Vagina (tissue), 2 donors: ENCODE data around the gene P2RY14.
A peak's percentile ranks its signal among the peaks of the same experiment; 100 is the strongest.

Experiments used
- POLR2A ChIP-seq, 2 donors: fragments of 450-650 bp; IDR thresholded peaks; one replicate each; pipeline ENCODE4 v1.6.1; 2017; ENCODE audit warnings: antibody characterized with exemption in 2 of 2, mild to moderate bottlenecking in 2 of 2, moderate library complexity in 2 of 2
- POLR2AphosphoS5 ChIP-seq, 2 donors: sonication (generic); formaldehyde crosslinking; IDR thresholded peaks; one replicate each; pipeline ENCODE4 v1.9.0; 2017; ENCODE audit warnings: antibody characterized with exemption in 2 of 2, mild to moderate bottlenecking in 2 of 2, low read depth in 1 of 2; ENCODE audit not compliant: insufficient read depth in 1 of 2
- TF ChIP-seq, protein P1 (sequence below), 3 experiments: fragments of 450-650 bp in 2 of 3; fragments of 200-600 bp in 1 of 3; sonication (generic) in 1 of 3; IDR thresholded peaks; one replicate each; pipeline ENCODE4 v1.5.1; 2017 to 2019; ENCODE audit warnings: antibody characterized with exemption in 3 of 3, mild to moderate bottlenecking in 2 of 3, moderate library complexity in 2 of 3

DNA sequence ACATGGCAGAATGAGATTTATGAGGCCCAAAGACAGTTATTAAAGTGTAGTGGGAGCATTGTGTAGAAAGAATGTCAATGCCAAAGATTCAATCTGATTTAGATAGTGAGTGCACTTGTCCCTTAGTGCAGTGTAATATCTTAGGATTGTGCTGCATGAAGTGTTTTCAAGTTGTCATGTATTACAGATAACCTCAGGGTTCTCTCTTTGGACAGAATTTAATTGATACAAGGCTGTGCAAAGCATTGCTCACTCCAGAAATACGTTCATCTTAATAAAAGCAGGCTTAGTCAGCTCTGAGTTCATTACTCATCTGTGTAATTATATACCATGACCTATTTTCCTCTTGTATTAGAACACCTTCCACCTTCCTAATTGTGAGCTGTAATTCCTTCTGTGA, 59.3 kb downstream of the P2RY14 start:
- TF ChIP-seq, protein P1, sequence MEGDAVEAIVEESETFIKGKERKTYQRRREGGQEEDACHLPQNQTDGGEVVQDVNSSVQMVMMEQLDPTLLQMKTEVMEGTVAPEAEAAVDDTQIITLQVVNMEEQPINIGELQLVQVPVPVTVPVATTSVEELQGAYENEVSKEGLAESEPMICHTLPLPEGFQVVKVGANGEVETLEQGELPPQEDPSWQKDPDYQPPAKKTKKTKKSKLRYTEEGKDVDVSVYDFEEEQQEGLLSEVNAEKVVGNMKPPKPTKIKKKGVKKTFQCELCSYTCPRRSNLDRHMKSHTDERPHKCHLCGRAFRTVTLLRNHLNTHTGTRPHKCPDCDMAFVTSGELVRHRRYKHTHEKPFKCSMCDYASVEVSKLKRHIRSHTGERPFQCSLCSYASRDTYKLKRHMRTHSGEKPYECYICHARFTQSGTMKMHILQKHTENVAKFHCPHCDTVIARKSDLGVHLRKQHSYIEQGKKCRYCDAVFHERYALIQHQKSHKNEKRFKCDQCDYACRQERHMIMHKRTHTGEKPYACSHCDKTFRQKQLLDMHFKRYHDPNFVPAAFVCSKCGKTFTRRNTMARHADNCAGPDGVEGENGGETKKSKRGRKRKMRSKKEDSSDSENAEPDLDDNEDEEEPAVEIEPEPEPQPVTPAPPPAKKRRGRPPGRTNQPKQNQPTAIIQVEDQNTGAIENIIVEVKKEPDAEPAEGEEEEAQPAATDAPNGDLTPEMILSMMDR (IDR thresholded peaks at IDR 0.05): no peak
- TF ChIP-seq POLR2A (IDR thresholded peaks at IDR 0.05): no peak
- peak in 1 of 2 donors; percentile 23 for TF ChIP-seq POLR2AphosphoS5 (IDR thresholded peaks at IDR 0.05; ENCODE audit: insufficient read depth in 1 of 2, low read depth in 1 of 2)
